K562 (cell line): ENCODE results near the gene BCL6B. TPM values are rescaled to one million over a fixed set of nuclear protein-coding genes. Genes with fewer than 3 reads are reported as not detected.
A peak's percentile ranks its signal among the peaks of the same experiment; 100 is the strongest.

Experiments used
- CBX3 ChIP-seq, 2 experiments: IDR thresholded peaks; 1 replicate in 1 of 2; 2 replicates in 1 of 2; pipeline ENCODE4 v1.6.1; 2012; ENCODE audit warnings: inconsistent platforms in 2 of 2, low read length in 2 of 2, borderline replicate concordance in 1 of 2, control low read depth in 1 of 2
- FOXK2 ChIP-seq, 2 experiments: fragments of 450-650 bp; IDR thresholded peaks in 1 of 2; conservative IDR thresholded peaks in 1 of 2; 2 replicates each; pipeline ENCODE4 v1.6.1; 2016; ENCODE audit warnings: low read depth in 2 of 2, mild to moderate bottlenecking in 1 of 2
- HNRNPK ChIP-seq: fragments of 200-400 bp; formaldehyde crosslinking; IDR thresholded peaks from one replicate; pipeline ENCODE4 v1.6.1; 2018; ENCODE audit warnings: mild to moderate bottlenecking, low read depth, low read length; ENCODE audit not compliant: poor library complexity, severe bottlenecking
- JUNB ChIP-seq: fragments of 450-650 bp; formaldehyde crosslinking; conservative IDR thresholded peaks from 2 replicates; pipeline ENCODE4 v1.4.0; 2020; ENCODE audit warnings: mild to moderate bottlenecking
- JUND ChIP-seq, 2 experiments: IDR thresholded peaks; 2 replicates in 1 of 2; 3 replicates in 1 of 2; pipeline ENCODE4 v1.6.1; 2011; ENCODE audit warnings: borderline replicate concordance in 2 of 2, low read depth in 2 of 2, low read length in 2 of 2, improper control_type of control experiment in 1 of 2, missing biosample characterization in 1 of 2, missing genetic modification characterization in 1 of 2, missing genetic modification reagents in 1 of 2
- KLF10 ChIP-seq: fragments of 250-450 bp; sonication (Bioruptor Pico); IDR thresholded peaks from 2 replicates; pipeline ENCODE4 v1.6.1; 2021; ENCODE audit warnings: matching md5 sums
- LARP7 ChIP-seq: fragments of 450-650 bp; IDR thresholded peaks from 2 replicates; pipeline ENCODE4 v1.6.1; 2016
- MAZ ChIP-seq, 2 experiments: fragments of 450-650 bp in 1 of 2; sonication (generic) in 1 of 2; formaldehyde crosslinking; IDR thresholded peaks in 1 of 2; conservative IDR thresholded peaks in 1 of 2; 2 replicates each; pipeline versions ENCODE4 v1.4.0 to v1.5.0; 2020; ENCODE audit warnings: mild to moderate bottlenecking in 1 of 2, missing genetic modification reagents in 1 of 2
- MLX ChIP-seq, 2 experiments: fragments of 450-650 bp in 1 of 2; sonication (generic) in 1 of 2; formaldehyde crosslinking; conservative IDR thresholded peaks; 2 replicates each; pipeline versions ENCODE4 v1.4.0 to v1.8.1; 2020 to 2022; ENCODE audit warnings: mild to moderate bottlenecking in 1 of 2, missing genetic modification reagents in 1 of 2
- NCOA4 ChIP-seq: fragments of 450-650 bp; IDR thresholded peaks from 2 replicates; pipeline ENCODE4 v1.6.1; 2018; ENCODE audit warnings: mild to moderate bottlenecking; ENCODE audit not compliant: partially characterized antibody
- PHB ChIP-seq: fragments of 250-450 bp; sonication (Bioruptor Pico); IDR thresholded peaks from 2 replicates; pipeline ENCODE4 v1.5.0; 2021
- POLR2G ChIP-seq: fragments of 200-400 bp; formaldehyde crosslinking; IDR thresholded peaks from 2 replicates; pipeline ENCODE4 v1.6.1; 2017; ENCODE audit warnings: low read depth, mild to moderate bottlenecking, antibody characterized with exemption, low read length, moderate library complexity
- RBFOX2 ChIP-seq: fragments of 200-400 bp; formaldehyde crosslinking; IDR thresholded peaks from 2 replicates; pipeline ENCODE4 v1.6.1; 2017; ENCODE audit warnings: low read depth, mild to moderate bottlenecking, low read length, moderate library complexity
- RBM22 ChIP-seq: fragments of 200-400 bp; formaldehyde crosslinking; IDR thresholded peaks from 2 replicates; pipeline ENCODE4 v1.6.1; 2018; ENCODE audit warnings: low read length, low read depth; ENCODE audit not compliant: poor library complexity, severe bottlenecking
- SRSF1 ChIP-seq: fragments of 200-400 bp; formaldehyde crosslinking; IDR thresholded peaks from 2 replicates; pipeline ENCODE4 v1.6.1; 2017; ENCODE audit warnings: mild to moderate bottlenecking, low read depth, low read length, moderate library complexity
- TEAD4 ChIP-seq, 2 experiments: sonication (generic) in 1 of 2; formaldehyde crosslinking in 1 of 2; IDR thresholded peaks; 2 replicates each; pipeline versions ENCODE4 v1.6.1 to v1.8.0; 2012 to 2022; ENCODE audit warnings: borderline replicate concordance in 1 of 2, inconsistent platforms in 1 of 2, low read length in 1 of 2, mild to moderate bottlenecking in 1 of 2, missing genetic modification reagents in 1 of 2
- YY1 ChIP-seq, 3 experiments: IDR thresholded peaks; 2 replicates each; pipeline ENCODE4 v1.6.1; 2011; ENCODE audit warnings: low read length in 2 of 3, mild to moderate bottlenecking in 2 of 3, moderate library complexity in 2 of 3, borderline replicate concordance in 1 of 3, control low read depth in 1 of 3, low read depth in 1 of 3; ENCODE audit not compliant: insufficient read depth in 3 of 3, insufficient replicate concordance in 2 of 3, control insufficient read depth in 1 of 3, insufficient read length in 1 of 3; ENCODE audit errors: extremely low read depth in 1 of 3
- ZEB2 ChIP-seq: fragments of 450-650 bp; IDR thresholded peaks from 2 replicates; pipeline ENCODE4 v1.6.1; 2016
- ZFP36 ChIP-seq: fragments of 150-350 bp; IDR thresholded peaks from 2 replicates; pipeline ENCODE4 v1.6.1; 2018; ENCODE audit warnings: low read length, low read depth; ENCODE audit not compliant: partially characterized antibody
- ZFX ChIP-seq: sonication (generic); formaldehyde crosslinking; IDR thresholded peaks from 2 replicates; pipeline ENCODE4 v1.8.0; 2022; ENCODE audit warnings: mild to moderate bottlenecking, missing genetic modification reagents, moderate library complexity
- ZNF174 ChIP-seq: fragments of 250-450 bp; sonication (Bioruptor Pico); IDR thresholded peaks from 2 replicates; pipeline ENCODE4 v1.4.0; 2020; ENCODE audit warnings: mild to moderate bottlenecking
- ZNF444 ChIP-seq: fragments of 250-450 bp; sonication (Bioruptor Pico); IDR thresholded peaks from 2 replicates; pipeline ENCODE4 v1.4.0; 2020; ENCODE audit warnings: mild to moderate bottlenecking, moderate library complexity
- ZNF445 ChIP-seq: fragments of 250-450 bp; sonication (Bioruptor Pico); IDR thresholded peaks from 2 replicates; pipeline ENCODE4 v1.4.0; 2020; ENCODE audit warnings: low read depth, mild to moderate bottlenecking, moderate library complexity
- polyA plus RNA-seq, 8 experiments: library from polyadenylated mRNA; depleted of rRNA in 4 of 8; stranded (reverse) in 5 of 8; unstranded in 3 of 8; fragments of >200 nt; fragmentation: Nextera tagmentation in 2 of 8; fragmentation: Illumina TruSeq in 1 of 8; extraction: Ambion mirVana in 2 of 8; extraction: Trizol in 1 of 8; gene quantifications; 2 replicates each; pipeline versions ENCODE4 v1.2.1 to v1.2.3, GENCODE V29; 2011 to 2014; ENCODE audit warnings: inconsistent platforms in 1 of 8, missing spikeins in 1 of 8
- total RNA-seq, 7 experiments: library from RNA; depleted of rRNA in 6 of 7; stranded (reverse); fragments of >200 nt in 6 of 7; fragmentation: Illumina TruSeq in 2 of 7; extraction: Trizol in 2 of 7; gene quantifications; 2 replicates each; pipeline versions ENCODE4 v1.2.1 to v1.2.3, GENCODE V29; 2011 to 2021; ENCODE audit warnings: low replicate concordance in 1 of 7
- TF ChIP-seq, protein P1 (sequence below): fragments of 450-650 bp; formaldehyde crosslinking; IDR thresholded peaks from 2 replicates; pipeline ENCODE4 v1.4.0; 2022; ENCODE audit warnings: missing genetic modification characterization
- TF ChIP-seq, protein P2 (sequence below): sonication (generic); formaldehyde crosslinking; IDR thresholded peaks from 2 replicates; pipeline ENCODE4 v1.5.0; 2020; ENCODE audit warnings: missing genetic modification reagents

BCL6B gene
- total and polyA plus RNA-seq, 9 of the 15 experiments (the other 6 are each of a cell fraction or from before 2014, with no cell fraction given), result 0.89 to 5.0 (median 3.6) TPM

DNA sequence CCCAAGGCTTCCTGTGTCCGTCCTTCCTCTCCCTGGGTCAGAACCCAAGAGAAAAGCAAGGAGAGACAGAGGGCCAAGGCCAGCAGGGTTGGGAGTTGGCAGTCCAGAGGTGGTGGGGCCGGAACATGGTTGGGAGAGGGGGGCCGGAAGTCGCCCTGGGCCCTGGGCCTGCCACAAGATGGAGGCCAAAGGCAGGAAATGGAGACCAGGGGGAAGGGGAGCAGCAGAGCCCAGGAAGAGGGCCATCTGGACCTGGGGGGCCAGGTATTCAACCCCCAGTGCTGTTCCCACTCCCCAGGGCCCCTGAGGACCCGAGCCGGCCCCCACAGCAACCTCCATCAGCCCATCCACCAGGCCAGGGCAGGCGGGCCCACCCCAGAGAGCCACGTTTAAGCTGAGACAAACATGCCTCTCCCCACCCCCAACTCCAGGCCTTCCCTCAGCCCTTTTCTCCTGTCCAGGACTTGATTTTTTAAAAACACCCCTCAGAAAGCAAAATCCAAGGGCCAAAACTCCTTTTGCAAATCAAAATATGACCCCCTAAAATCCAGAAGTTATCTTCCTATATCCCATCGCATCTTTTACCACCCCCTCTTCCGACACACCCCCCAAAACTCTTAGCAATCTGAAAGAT is 4.4 kb upstream of the BCL6B start (continued):
- TF ChIP-seq TEAD4 (IDR thresholded peaks at IDR 0.05; ENCODE audit: low read length), result no peak
- no peak for TF ChIP-seq TEAD4 (CRISPR knock-in tag; IDR thresholded peaks at IDR 0.05; ENCODE audit: borderline replicate concordance)
- no peak for TF ChIP-seq PHB
- TF ChIP-seq MAZ (CRISPR knock-in tag; conservative IDR thresholded peaks at IDR 0.05 in 1 of 2, IDR thresholded peaks at IDR 0.05 in 1 of 2), result 0 out of 4 replicates have a peak, but pooled peaks of 1 of the 2 experiments have one; percentile 31
- TF ChIP-seq, protein P1, sequence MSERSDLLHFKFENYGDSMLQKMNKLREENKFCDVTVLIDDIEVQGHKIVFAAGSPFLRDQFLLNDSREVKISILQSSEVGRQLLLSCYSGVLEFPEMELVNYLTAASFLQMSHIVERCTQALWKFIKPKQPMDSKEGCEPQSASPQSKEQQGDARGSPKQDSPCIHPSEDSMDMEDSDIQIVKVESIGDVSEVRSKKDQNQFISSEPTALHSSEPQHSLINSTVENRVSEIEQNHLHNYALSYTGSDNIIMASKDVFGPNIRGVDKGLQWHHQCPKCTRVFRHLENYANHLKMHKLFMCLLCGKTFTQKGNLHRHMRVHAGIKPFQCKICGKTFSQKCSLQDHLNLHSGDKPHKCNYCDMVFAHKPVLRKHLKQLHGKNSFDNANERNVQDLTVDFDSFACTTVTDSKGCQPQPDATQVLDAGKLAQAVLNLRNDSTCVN, result no peak
- TF ChIP-seq ZNF174, result no peak
- no peak for TF ChIP-seq JUND (IDR thresholded peaks at IDR 0.05; ENCODE audit: borderline replicate concordance, low read depth, low read length)
- TF ChIP-seq JUND (tag; IDR thresholded peaks at IDR 0.05; ENCODE audit: borderline replicate concordance, low read depth, low read length), result no peak
- TF ChIP-seq RBFOX2, result peak; percentile 45; the same call in 1 of the 2 replicates
- TF ChIP-seq HNRNPK, result no peak
- no peak for TF ChIP-seq FOXK2 (conservative IDR thresholded peaks at IDR 0.05 in 1 of 2, IDR thresholded peaks at IDR 0.05 in 1 of 2; ENCODE audit: low read depth in 2 of 2)
- peak; percentile 35; the same call in 1 of the 2 replicates for TF ChIP-seq POLR2G
- TF ChIP-seq ZFP36, result no peak
- no peak for TF ChIP-seq ZNF444 (CRISPR knock-in tag)
- TF ChIP-seq, protein P2, sequence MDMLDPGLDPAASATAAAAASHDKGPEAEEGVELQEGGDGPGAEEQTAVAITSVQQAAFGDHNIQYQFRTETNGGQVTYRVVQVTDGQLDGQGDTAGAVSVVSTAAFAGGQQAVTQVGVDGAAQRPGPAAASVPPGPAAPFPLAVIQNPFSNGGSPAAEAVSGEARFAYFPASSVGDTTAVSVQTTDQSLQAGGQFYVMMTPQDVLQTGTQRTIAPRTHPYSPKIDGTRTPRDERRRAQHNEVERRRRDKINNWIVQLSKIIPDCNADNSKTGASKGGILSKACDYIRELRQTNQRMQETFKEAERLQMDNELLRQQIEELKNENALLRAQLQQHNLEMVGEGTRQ (CRISPR knock-in tag), result no peak
- TF ChIP-seq KLF10 (CRISPR knock-in tag), result no peak
- no peak for TF ChIP-seq ZNF445 (CRISPR knock-in tag)
- TF ChIP-seq ZFX (CRISPR knock-in tag), result 0 out of 2 replicates have a peak, but pooled peaks have one; percentile 1
- no peak for TF ChIP-seq MLX (CRISPR knock-in tag; conservative IDR thresholded peaks at IDR 0.05)
- no peak for TF ChIP-seq NCOA4
- TF ChIP-seq JUNB, result no peak
- no peak for TF ChIP-seq ZEB2
- TF ChIP-seq LARP7, result no peak
- TF ChIP-seq SRSF1, result no peak
- no peak for TF ChIP-seq CBX3 (IDR thresholded peaks at IDR 0.05; ENCODE audit: borderline replicate concordance in 1 of 2, low read length in 2 of 2)
- peak in 2 of 3 experiments; percentile 33 to 75 for TF ChIP-seq YY1 (IDR thresholded peaks at IDR 0.05; ENCODE audit: borderline replicate concordance in 1 of 3, control insufficient read depth in 1 of 3, extremely low read depth in 1 of 3, insufficient read depth in 3 of 3, insufficient read length in 1 of 3, insufficient replicate concordance in 2 of 3, low read depth in 1 of 3, low read length in 2 of 3)
- TF ChIP-seq RBM22, result no peak
